Neural cell (in vitro differentiated cells): Measurements from ENCODE around the gene RHBDF2. TPM values are rescaled to one million over a fixed set of nuclear protein-coding genes. Genes with fewer than 3 reads are reported as not detected.

Source experiments
- H2AFZ ChIP-seq: fragments of 200-600, 300-800 bp; sonication (generic), shearing (Covaris generic); 2 replicates; pipeline ENCODE4 v1.6.0; 2014; ENCODE audit warnings: low read depth, mild to moderate bottlenecking, antibody characterized with exemption, low read length, moderate library complexity
- H3F3A ChIP-seq: fragments of 200-600 bp; shearing (Covaris generic); 2 replicates; pipeline ENCODE4 v1.6.1; 2016; ENCODE audit warnings: mild to moderate bottlenecking, moderate library complexity, mixed read lengths, antibody characterized with exemption, low read length; ENCODE audit not compliant: insufficient read depth, poor library complexity, severe bottlenecking
- H3K27ac ChIP-seq: fragments of 200-600, 300-800 bp; sonication (generic), shearing (Covaris generic); 2 replicates; pipeline ENCODE4 v1.5.1; 2014; ENCODE audit warnings: mild to moderate bottlenecking, low read length, moderate library complexity
- H3K27me3 ChIP-seq: fragments of 300-800, 200-600 bp; sonication (generic), shearing (Covaris generic); 2 replicates; pipeline ENCODE4 v1.6.0; 2014; ENCODE audit warnings: mild to moderate bottlenecking, low read depth, low read length, moderate library complexity; ENCODE audit not compliant: insufficient read depth
- H3K36me3 ChIP-seq: fragments of 300-800, 200-600 bp; sonication (generic), shearing (Covaris generic); 2 replicates; pipeline ENCODE4 v1.5.1; 2014; ENCODE audit warnings: mild to moderate bottlenecking, antibody characterized with exemption, low read length, moderate library complexity; ENCODE audit not compliant: insufficient read depth
- H3K4me2 ChIP-seq: fragments of 300-800, 200-600 bp; sonication (generic), shearing (Covaris generic); 2 replicates; pipeline ENCODE4 v1.6.0; 2014; ENCODE audit warnings: mild to moderate bottlenecking, low read length
- H3K4me3 ChIP-seq: fragments of 300-800, 200-600 bp; sonication (generic), shearing (Covaris generic); 2 replicates; pipeline ENCODE4 v1.5.1; 2014; ENCODE audit warnings: mild to moderate bottlenecking, low read length, moderate library complexity
- H3K79me2 ChIP-seq: fragments of 200-600 bp; shearing (Covaris generic); replicated peaks from 2 replicates; pipeline ENCODE4 v1.6.0; 2014; ENCODE audit warnings: mild to moderate bottlenecking, low read length, moderate library complexity; ENCODE audit not compliant: insufficient read depth
- H3K9ac ChIP-seq: fragments of 300-800, 200-600 bp; sonication (generic), shearing (Covaris generic); 2 replicates; pipeline ENCODE4 v1.6.1; 2016; ENCODE audit warnings: mild to moderate bottlenecking, low read length, mixed read lengths
- H3K9me2 ChIP-seq: fragments of 200-600 bp; shearing (Covaris generic); 2 replicates; pipeline ENCODE4 v1.6.1; 2016; ENCODE audit warnings: mild to moderate bottlenecking, low read length, mixed read lengths; ENCODE audit not compliant: insufficient read depth
- H3K9me3 ChIP-seq: fragments of 200-600, 300-800 bp; sonication (generic), shearing (Covaris generic); 2 replicates; pipeline ENCODE4 v1.6.1; 2016; ENCODE audit warnings: mild to moderate bottlenecking, mixed run types, low read length, moderate library complexity, mixed read lengths
- H4K20me1 ChIP-seq: fragments of 200-600 bp; shearing (Covaris generic); 2 replicates; pipeline ENCODE4 v1.6.1; 2016; ENCODE audit warnings: mild to moderate bottlenecking, mixed run types; ENCODE audit not compliant: insufficient read depth
- CTCF ChIP-seq: fragments of 450-650 bp; IDR thresholded peaks from 2 replicates; pipeline ENCODE4 v1.5.1; 2014; ENCODE audit warnings: antibody characterized with exemption, mild to moderate bottlenecking, moderate library complexity; ENCODE audit not compliant: poor library complexity, severe bottlenecking
- EP300 ChIP-seq: fragments of 450-650 bp; conservative IDR thresholded peaks from 2 replicates; pipeline ENCODE4 v1.6.1; 2014; ENCODE audit warnings: antibody characterized with exemption, mild to moderate bottlenecking, moderate library complexity; ENCODE audit not compliant: poor library complexity, severe bottlenecking
- EZH2 ChIP-seq: fragments of 200-600, 300-800 bp; shearing (Covaris generic), sonication (generic); IDR thresholded peaks from 2 replicates; pipeline ENCODE4 v1.6.1; 2014; ENCODE audit warnings: antibody characterized with exemption, low read length, borderline replicate concordance, mild to moderate bottlenecking; ENCODE audit not compliant: insufficient read depth, poor library complexity, severe bottlenecking
- MXI1 ChIP-seq: fragments of 450-650 bp; conservative IDR thresholded peaks from 2 replicates; pipeline ENCODE4 v1.6.1; 2014; ENCODE audit warnings: antibody characterized with exemption, mild to moderate bottlenecking; ENCODE audit not compliant: poor library complexity, severe bottlenecking
- POLR2AphosphoS5 ChIP-seq: IDR thresholded peaks from 2 replicates; pipeline ENCODE4 v1.6.1; 2012
- RAD21 ChIP-seq: fragments of 450-650 bp; conservative IDR thresholded peaks from 2 replicates; pipeline ENCODE4 v1.6.1; 2014; ENCODE audit warnings: antibody characterized with exemption, mild to moderate bottlenecking, moderate library complexity
- REST ChIP-seq: IDR thresholded peaks from 2 replicates; pipeline ENCODE4 v1.6.1; 2012; ENCODE audit warnings: borderline replicate concordance
- SMC3 ChIP-seq: fragments of 450-650 bp; conservative IDR thresholded peaks from 2 replicates; pipeline ENCODE4 v1.6.1; 2014; ENCODE audit warnings: antibody characterized with exemption, mild to moderate bottlenecking, moderate library complexity; ENCODE audit not compliant: poor library complexity
- TAF1 ChIP-seq: IDR thresholded peaks from 2 replicates; pipeline ENCODE4 v1.6.1; 2012; ENCODE audit warnings: low read depth
- polyA minus RNA-seq: library from RNA; depleted of rRNA, polyadenylated mRNA; stranded (reverse); fragments of >200 nt; gene quantifications from 2 replicates; pipeline ENCODE4 v1.2.3, GENCODE V29; 2014
- polyA plus RNA-seq: library from polyadenylated mRNA; depleted of rRNA; stranded (reverse); fragments of >200 nt; gene quantifications from 2 replicates; pipeline ENCODE4 v1.2.3, GENCODE V29; 2014

The RHBDF2 gene
- polyA plus RNA-seq: not detected in 2 replicates
- not detected in 2 replicates for polyA minus RNA-seq

DNA sequence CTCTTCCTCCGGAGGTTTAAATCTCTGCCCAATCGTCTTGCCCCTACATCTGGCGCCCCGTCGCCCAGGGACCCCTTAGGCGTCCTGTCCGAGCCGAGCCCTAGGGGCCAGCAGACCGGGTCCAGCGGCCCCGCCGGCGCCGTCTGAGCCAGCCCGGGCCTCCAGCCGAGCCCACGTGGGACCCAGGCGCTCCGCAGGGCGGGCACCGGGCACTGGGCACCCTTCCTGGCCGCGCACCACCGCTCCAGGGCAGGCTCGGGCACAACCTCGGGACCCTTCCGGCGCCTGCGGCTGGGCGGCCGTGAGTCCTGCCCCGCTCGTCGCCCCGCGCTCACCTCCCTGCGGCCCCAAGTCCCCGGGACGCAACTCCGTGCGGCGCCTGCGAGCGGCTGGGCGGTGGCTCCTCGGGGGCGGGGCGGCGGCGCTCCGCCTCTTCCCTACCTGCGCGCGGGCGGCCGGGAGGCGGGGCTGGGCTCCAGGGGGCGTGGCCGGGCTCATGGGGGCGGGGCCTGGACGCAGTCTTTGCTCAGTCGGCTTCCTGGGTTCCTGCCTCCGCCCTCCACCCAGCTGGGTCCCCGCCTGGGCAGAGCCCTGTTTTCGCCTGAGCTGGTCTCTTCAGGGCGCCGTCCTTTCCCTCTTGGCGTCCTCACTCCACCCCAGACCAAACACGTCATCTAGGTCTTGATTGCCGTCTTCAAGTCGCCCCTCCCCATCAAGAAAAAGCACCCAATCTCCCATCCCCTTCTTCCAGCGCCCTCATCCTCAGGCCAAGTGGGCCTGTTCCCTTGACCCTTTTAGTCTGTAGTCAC, at the start of gene RHBDF2:
TSS of gene RHBDF2 (minus strand) at position 406 of the 809 bp plus-strand sequence. CDS start 19,899 bp downstream, outside the sequence.
- H3K9me2 ChIP-seq: no peaks in the 10 kb centered on the region
- no peaks in the 10 kb centered on the region for H3K36me3 ChIP-seq
- H3K79me2 ChIP-seq: no peaks in the 10 kb centered on the region
- no peak within 1 kb of the TSS for H3K9ac ChIP-seq
- no peak within 1 kb of the TSS for H3K27ac ChIP-seq
- peaks cover 29% of the 10 kb centered on the region for H3K27me3 ChIP-seq
- H3K9me3 ChIP-seq: no peaks in the 10 kb centered on the region
- H3F3A ChIP-seq: no peaks in the 10 kb centered on the region
- no peak within 1 kb of the TSS for H2AFZ ChIP-seq
- peak within 1 kb of the TSS; percentile 56 for H3K4me3 ChIP-seq
- H4K20me1 ChIP-seq: no peaks in the 10 kb centered on the region
- TF ChIP-seq TAF1 (no peak), SMC3 (no peak), EZH2 (no peak), EP300 (no peak), CTCF (no peak), REST (no peak), POLR2AphosphoS5 (no peak), RAD21 (no peak), MXI1 (no peak)
- H3K4me2 ChIP-seq: no peak within 1 kb of the TSS

- no peaks in the 10 kb centered on the region for H3K79me2 ChIP-seq
- H2AFZ ChIP-seq: no peak overlapping the region
- no peaks in the 10 kb centered on the region for H4K20me1 ChIP-seq
- no peaks in the 10 kb centered on the region for H3F3A ChIP-seq
- TF ChIP-seq MXI1: no peak
- TF ChIP-seq REST: no peak
- no peak for TF ChIP-seq EZH2
- TF ChIP-seq TAF1: no peak
- TF ChIP-seq SMC3: no peak
- TF ChIP-seq POLR2AphosphoS5: no peak
- no peak for TF ChIP-seq RAD21
- TF ChIP-seq CTCF: no peak
- TF ChIP-seq EP300: no peak
- H3K27ac ChIP-seq: no peak overlapping the region
- no peak overlapping the region for H3K9ac ChIP-seq
- H3K27me3 ChIP-seq: no peaks in the 10 kb centered on the region
- no peak overlapping the region for H3K4me2 ChIP-seq
- no peaks in the 10 kb centered on the region for H3K9me2 ChIP-seq
- H3K4me3 ChIP-seq: no peak overlapping the region
- H3K9me3 ChIP-seq: no peaks in the 10 kb centered on the region
- H3K36me3 ChIP-seq: no peaks in the 10 kb centered on the region
Measured at GRCh38 chr17:76549539-76549938, 48.3 kb upstream of the RHBDF2 start.
